ENCODE results near the gene IRF3.
A peak's percentile ranks its signal among the peaks of the same experiment; 100 is the strongest.

Gene IRF3, protein sequence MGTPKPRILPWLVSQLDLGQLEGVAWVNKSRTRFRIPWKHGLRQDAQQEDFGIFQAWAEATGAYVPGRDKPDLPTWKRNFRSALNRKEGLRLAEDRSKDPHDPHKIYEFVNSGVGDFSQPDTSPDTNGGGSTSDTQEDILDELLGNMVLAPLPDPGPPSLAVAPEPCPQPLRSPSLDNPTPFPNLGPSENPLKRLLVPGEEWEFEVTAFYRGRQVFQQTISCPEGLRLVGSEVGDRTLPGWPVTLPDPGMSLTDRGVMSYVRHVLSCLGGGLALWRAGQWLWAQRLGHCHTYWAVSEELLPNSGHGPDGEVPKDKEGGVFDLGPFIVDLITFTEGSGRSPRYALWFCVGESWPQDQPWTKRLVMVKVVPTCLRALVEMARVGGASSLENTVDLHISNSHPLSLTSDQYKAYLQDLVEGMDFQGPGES

DNA sequence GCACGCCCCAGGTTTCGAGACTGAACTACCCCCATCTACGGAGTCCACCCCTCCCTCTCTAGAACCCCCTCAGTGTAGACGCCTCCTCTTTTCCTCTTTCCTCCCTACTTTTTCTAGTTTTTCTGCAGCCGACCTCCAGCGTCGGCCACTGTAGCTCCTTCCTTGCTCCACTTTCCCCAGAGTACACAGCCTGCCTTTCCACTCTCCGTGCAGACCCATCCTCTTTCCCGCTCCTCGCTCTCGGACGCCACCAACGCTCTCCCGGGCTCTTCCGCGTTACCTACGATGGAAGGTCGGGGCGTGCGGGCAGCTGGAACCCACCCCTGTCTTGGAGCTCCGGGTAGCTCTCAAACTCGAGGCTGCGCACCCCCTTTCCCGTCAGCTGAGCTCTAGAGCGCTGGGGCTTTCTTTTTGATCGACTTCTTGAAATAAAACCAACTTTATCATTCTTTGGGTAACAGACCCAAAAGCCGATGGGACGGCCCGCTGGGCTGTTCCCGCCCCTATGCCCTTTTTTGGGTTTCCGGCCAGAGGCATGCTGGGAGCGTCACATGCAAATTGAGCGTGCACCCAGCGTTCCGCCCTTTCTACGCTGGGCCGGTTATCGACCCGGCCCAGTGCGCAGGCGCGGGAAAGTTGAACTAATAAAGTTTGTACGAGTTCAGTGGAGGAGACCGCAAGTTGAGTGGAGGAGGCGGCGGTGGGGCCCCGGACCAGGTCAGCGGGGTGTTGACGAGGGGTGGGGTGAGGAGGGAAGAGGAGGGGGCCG lies at the start of gene IRF3, which contains the start of gene BCL2L12:
IRF3 (minus strand) TSS at position 507 of the 769 bp plus-strand sequence. CDS start 1,019 bp downstream, outside the sequence.
BCL2L12 (plus strand) TSS at position 583 of the 769 bp plus-strand sequence. CDS start 760 bp downstream, outside the sequence.
- Mint-ChIP-seq H3K27me3 (ENCODE audit: low read depth, poor library complexity) (peaks cover 4% of the 10 kb centered on the region), H3K9me3 (peaks cover under 1% of the 10 kb centered on the region), H3K36me3 (ENCODE audit: low read depth) (peaks cover 28% of the 10 kb centered on the region), H3K27ac (peak within 1 kb of the TSS; percentile 85), H3K4me1 (peaks cover 43% of the 10 kb centered on the region), H3K4me3 (peak within 1 kb of the TSS; percentile 97)
- TF ChIP-seq, protein P1, sequence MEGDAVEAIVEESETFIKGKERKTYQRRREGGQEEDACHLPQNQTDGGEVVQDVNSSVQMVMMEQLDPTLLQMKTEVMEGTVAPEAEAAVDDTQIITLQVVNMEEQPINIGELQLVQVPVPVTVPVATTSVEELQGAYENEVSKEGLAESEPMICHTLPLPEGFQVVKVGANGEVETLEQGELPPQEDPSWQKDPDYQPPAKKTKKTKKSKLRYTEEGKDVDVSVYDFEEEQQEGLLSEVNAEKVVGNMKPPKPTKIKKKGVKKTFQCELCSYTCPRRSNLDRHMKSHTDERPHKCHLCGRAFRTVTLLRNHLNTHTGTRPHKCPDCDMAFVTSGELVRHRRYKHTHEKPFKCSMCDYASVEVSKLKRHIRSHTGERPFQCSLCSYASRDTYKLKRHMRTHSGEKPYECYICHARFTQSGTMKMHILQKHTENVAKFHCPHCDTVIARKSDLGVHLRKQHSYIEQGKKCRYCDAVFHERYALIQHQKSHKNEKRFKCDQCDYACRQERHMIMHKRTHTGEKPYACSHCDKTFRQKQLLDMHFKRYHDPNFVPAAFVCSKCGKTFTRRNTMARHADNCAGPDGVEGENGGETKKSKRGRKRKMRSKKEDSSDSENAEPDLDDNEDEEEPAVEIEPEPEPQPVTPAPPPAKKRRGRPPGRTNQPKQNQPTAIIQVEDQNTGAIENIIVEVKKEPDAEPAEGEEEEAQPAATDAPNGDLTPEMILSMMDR (IDR thresholded peaks at IDR 0.05) = no peak
- peak; percentile 99 for DNase-seq

DNA sequence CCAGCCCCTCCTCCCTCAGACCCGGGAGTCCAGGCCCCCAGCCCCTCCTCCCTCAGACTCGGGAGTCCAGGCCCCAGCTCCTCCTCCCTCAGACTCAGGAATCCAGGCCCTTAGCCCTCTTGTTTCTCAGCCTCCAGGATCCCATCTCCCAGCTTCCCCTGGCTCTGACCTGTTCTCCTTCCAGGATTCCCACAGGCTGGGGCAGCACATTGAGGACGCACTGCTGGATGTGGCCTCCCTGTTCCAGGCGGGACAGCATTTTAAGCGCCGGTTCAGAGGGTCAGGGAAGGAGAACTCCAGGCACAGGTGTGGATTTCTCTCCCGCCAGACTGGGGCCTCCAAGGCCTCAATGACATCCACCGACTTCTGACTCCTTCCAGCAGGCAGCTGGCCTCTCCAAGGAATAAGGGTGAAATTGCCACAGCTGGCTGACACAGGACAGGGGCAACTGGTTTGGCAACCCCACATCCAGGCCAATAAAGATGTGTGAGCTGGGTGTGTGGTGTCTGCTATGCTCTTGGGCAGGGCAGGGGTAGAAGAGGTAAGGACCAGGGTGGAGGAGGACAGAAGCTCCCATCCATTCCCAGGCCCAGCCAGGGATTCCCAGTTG lies 47.7 kb upstream of the IRF3 start:
- no peak for DNase-seq
- Mint-ChIP-seq H3K27me3 (ENCODE audit: low read depth, poor library complexity) (no peaks in the 10 kb centered on the region), H3K4me3 (no peak overlapping the region), H3K27ac (no peak overlapping the region), H3K36me3 (ENCODE audit: low read depth) (peaks cover 62% of the 10 kb centered on the region), H3K4me1 (peaks cover 5% of the 10 kb centered on the region), H3K9me3 (no peaks in the 10 kb centered on the region)
- TF ChIP-seq, protein P1 (IDR thresholded peaks at IDR 0.05) = no peak

DNA sequence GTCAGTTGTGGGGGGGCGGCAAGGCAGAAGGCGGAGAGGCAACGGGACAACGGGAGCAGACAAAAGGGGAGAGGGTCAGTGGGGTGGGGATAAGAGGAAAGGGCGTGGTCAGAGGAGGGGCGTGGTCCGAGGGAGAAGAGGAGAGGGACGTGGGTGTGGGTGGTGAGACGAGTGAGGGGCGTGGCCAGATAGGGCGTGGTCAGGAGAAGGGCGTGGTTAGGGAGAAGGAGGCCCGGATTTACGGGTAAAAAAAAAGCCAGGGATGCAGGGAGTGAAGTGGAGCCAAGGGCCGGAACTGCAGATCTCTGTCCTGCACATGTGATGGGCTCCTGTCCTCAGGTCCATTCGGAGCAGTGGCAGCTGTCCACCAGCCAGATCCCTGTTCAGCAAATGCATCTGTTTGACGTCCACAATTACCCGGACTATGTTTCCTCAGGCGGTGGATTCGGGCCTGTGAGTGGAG lies 46.8 kb upstream of the IRF3 start:
- no peaks in the 10 kb centered on the region for H3K9me3 Mint-ChIP-seq
- H3K27ac Mint-ChIP-seq = no peak overlapping the region
- DNase-seq = peak; percentile 48
- no peaks in the 10 kb centered on the region for H3K27me3 Mint-ChIP-seq (ENCODE audit: low read depth, poor library complexity)
- H3K36me3 Mint-ChIP-seq (ENCODE audit: low read depth) = peaks cover 64% of the 10 kb centered on the region
- peaks cover under 1% of the 10 kb centered on the region for H3K4me1 Mint-ChIP-seq
- H3K4me3 Mint-ChIP-seq = no peak overlapping the region
- TF ChIP-seq, protein P1 (IDR thresholded peaks at IDR 0.05) = no peak

DNA sequence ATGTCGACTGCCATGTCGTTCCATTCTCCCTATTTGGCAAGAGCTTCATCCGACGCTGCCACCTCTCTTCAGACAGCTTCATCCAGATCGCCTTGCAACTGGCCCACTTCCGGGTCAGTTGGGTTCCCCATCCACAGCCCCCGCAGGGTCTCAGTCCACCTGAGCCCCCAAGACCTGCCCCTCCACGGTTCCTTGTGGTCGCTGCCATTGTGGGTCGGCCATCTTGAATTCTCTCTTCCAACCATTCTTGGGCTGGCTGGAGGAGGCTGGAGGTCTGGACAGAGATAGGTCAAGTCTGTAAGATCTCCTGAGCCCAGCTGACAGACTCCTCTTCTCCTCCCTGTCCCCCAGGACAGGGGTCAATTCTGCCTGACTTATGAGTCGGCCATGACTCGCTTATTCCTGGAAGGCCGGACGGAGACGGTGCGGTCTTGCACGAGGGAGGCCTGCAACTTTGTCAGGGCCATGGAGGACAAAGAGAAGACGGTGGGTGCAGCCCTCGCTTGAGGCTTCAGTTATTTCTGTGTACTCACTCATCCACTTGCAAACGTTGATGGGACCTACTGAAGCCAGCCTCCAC lies 44.8 kb upstream of the IRF3 start:
- DNase-seq = no peak
- Mint-ChIP-seq H3K9me3 (no peaks in the 10 kb centered on the region), H3K4me3 (no peak overlapping the region), H3K27me3 (ENCODE audit: low read depth, poor library complexity) (no peaks in the 10 kb centered on the region), H3K27ac (no peak overlapping the region), H3K4me1 (peaks cover 7% of the 10 kb centered on the region), H3K36me3 (ENCODE audit: low read depth) (peaks cover 73% of the 10 kb centered on the region)
- TF ChIP-seq, protein P1 (IDR thresholded peaks at IDR 0.05) = no peak

DNA sequence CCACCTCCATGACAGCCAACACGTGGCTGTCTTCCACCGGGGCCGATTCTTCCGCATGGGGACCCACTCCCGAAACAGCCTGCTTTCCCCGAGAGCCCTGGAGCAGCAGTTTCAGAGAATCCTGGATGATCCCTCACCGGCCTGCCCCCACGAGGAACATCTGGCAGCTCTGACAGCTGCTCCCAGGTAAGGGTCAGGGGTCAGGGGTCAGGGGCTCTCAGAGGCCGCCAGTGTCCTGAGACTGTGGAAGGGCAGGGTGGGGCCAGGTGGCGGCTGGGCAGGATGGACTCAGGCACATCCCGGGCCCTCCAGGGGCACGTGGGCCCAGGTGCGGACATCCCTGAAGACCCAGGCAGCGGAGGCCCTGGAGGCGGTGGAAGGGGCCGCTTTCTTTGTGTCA lies 40.3 kb upstream of the IRF3 start:
- TF ChIP-seq, protein P1 (IDR thresholded peaks at IDR 0.05) = no peak
- Mint-ChIP-seq H3K9me3 (no peaks in the 10 kb centered on the region), H3K4me1 (peaks cover 22% of the 10 kb centered on the region), H3K27me3 (ENCODE audit: low read depth, poor library complexity) (no peaks in the 10 kb centered on the region), H3K36me3 (ENCODE audit: low read depth) (peaks cover 44% of the 10 kb centered on the region), H3K4me3 (no peak overlapping the region), H3K27ac (peak overlapping the region; percentile 16)
- DNase-seq = no peak
